Liver (tissue), 9 donors: ENCODE measurements around the gene GORASP2. TPM values are rescaled to one million over a fixed set of nuclear protein-coding genes. Genes with fewer than 3 reads are reported as not detected.

Experiments used
- DNase-seq: peaks from one replicate; pipeline ENCODE4 v3.0.0-alpha.2; 2017; ENCODE audit warnings: low spot score
- H3K27ac ChIP-seq, 2 donors: one replicate each; pipeline ENCODE4 v1.7.0; 2013; ENCODE audit warnings: inconsistent platforms in 2 of 2, low read length in 2 of 2, control low read depth in 1 of 2, low read depth in 1 of 2, mild to moderate bottlenecking in 1 of 2
- H3K27me3 ChIP-seq, 4 donors: one replicate each; pipeline versions ENCODE4 v1.6.1 to v1.7.0; 2013; ENCODE audit warnings: low read length in 3 of 4, inconsistent platforms in 1 of 4, mild to moderate bottlenecking in 1 of 4, moderate library complexity in 1 of 4; ENCODE audit not compliant: control insufficient read depth in 4 of 4, insufficient read depth in 4 of 4
- H3K36me3 ChIP-seq, 4 donors: one replicate each; pipeline versions ENCODE4 v1.6.1 to v1.7.0; 2013; ENCODE audit warnings: low read length in 3 of 4, mild to moderate bottlenecking in 3 of 4, low read depth in 1 of 4, moderate library complexity in 1 of 4; ENCODE audit not compliant: control insufficient read depth in 4 of 4, insufficient read depth in 3 of 4
- H3K4me1 ChIP-seq, 4 donors: one replicate each; pipeline versions ENCODE4 v1.6.1 to v1.7.0; 2013; ENCODE audit warnings: low read length in 3 of 4, mild to moderate bottlenecking in 3 of 4, moderate library complexity in 1 of 4; ENCODE audit not compliant: control insufficient read depth in 4 of 4, insufficient read depth in 4 of 4
- H3K4me3 ChIP-seq, 3 donors: one replicate each; pipeline versions ENCODE4 v1.6.1 to v1.7.0; 2013; ENCODE audit warnings: low read length in 3 of 3, control low read depth in 1 of 3, low read depth in 1 of 3, mild to moderate bottlenecking in 1 of 3
- H3K9ac ChIP-seq, 2 donors: one replicate each; pipeline ENCODE4 v1.7.0; 2013; ENCODE audit warnings: low read length in 2 of 2, mild to moderate bottlenecking in 2 of 2, moderate library complexity in 2 of 2, control low read depth in 1 of 2, low read depth in 1 of 2
- H3K9me3 ChIP-seq, 4 donors: one replicate each; pipeline versions ENCODE4 v1.6.1 to v1.7.0; 2013; ENCODE audit warnings: low read length in 3 of 4; ENCODE audit not compliant: control insufficient read depth in 4 of 4
- EGR1 ChIP-seq, 2 donors: IDR thresholded peaks; 2 replicates each; pipeline ENCODE4 v1.6.1; 2016 to 2018; ENCODE audit warnings: antibody characterized with exemption in 2 of 2, low read depth in 2 of 2
- FOXA1 ChIP-seq: IDR thresholded peaks from 2 replicates; pipeline ENCODE4 v1.6.1; 2016; ENCODE audit warnings: antibody characterized with exemption
- FOXA2 ChIP-seq: IDR thresholded peaks from 2 replicates; pipeline ENCODE4 v1.6.1; 2016; ENCODE audit warnings: antibody characterized with exemption
- GABPA ChIP-seq, 2 donors: IDR thresholded peaks in 1 of 2; conservative IDR thresholded peaks in 1 of 2; 2 replicates each; pipeline ENCODE4 v1.6.1; 2016; ENCODE audit warnings: antibody characterized with exemption in 2 of 2, mild to moderate bottlenecking in 1 of 2, moderate library complexity in 1 of 2
- HNF4A ChIP-seq, 2 donors: conservative IDR thresholded peaks; 2 replicates each; pipeline ENCODE4 v1.6.1; 2016; ENCODE audit warnings: antibody characterized with exemption in 2 of 2, mild to moderate bottlenecking in 2 of 2
- HNF4G ChIP-seq: IDR thresholded peaks from 2 replicates; pipeline ENCODE4 v1.6.1; 2016; ENCODE audit warnings: antibody characterized with exemption
- JUND ChIP-seq, 2 donors: IDR thresholded peaks; 2 replicates each; pipeline ENCODE4 v1.6.1; 2016; ENCODE audit warnings: antibody characterized with exemption in 2 of 2
- MAX ChIP-seq: IDR thresholded peaks from 2 replicates; pipeline ENCODE4 v1.6.1; 2016; ENCODE audit warnings: antibody characterized with exemption
- NR2F2 ChIP-seq: IDR thresholded peaks from 2 replicates; pipeline ENCODE4 v1.6.1; 2016; ENCODE audit warnings: antibody characterized with exemption
- RAD21 ChIP-seq, 2 donors: IDR thresholded peaks; 2 replicates each; pipeline ENCODE4 v1.6.1; 2016; ENCODE audit warnings: antibody characterized with exemption in 2 of 2, mild to moderate bottlenecking in 2 of 2
- RXRA ChIP-seq, 2 donors: IDR thresholded peaks; 2 replicates each; pipeline ENCODE4 v1.6.1; 2017 to 2018; ENCODE audit warnings: antibody characterized with exemption in 2 of 2, mild to moderate bottlenecking in 1 of 2
- SP1 ChIP-seq: IDR thresholded peaks from 2 replicates; pipeline ENCODE4 v1.6.1; 2018; ENCODE audit warnings: antibody characterized with exemption, mild to moderate bottlenecking
- YY1 ChIP-seq: IDR thresholded peaks from 2 replicates; pipeline ENCODE4 v1.6.1; 2016; ENCODE audit warnings: antibody characterized with exemption, mild to moderate bottlenecking
- WGBS: extraction: QIAGEN DNeasy Blood & Tissue Kit; methylation state at CpG from one replicate; pipeline ENCODE4 v1.1.7; 2013; 5-methylcytosine and 5-hydroxymethylcytosine counted together
- polyA plus RNA-seq, 2 donors: library from polyadenylated mRNA; stranded (reverse) in 1 of 2; unstranded in 1 of 2; fragments of 200-250 nt in 1 of 2; fragments of >200 nt in 1 of 2; fragmentation: Nextera tagmentation in 1 of 2; extraction: Ambion mirVana in 1 of 2; gene quantifications; one replicate each; pipeline versions ENCODE4 v1.2.1 to v1.2.3, GENCODE V29; 2013 to 2015
- total RNA-seq, 2 donors: library from RNA; depleted of rRNA; stranded (reverse); fragments of >200 nt; gene quantifications; one replicate each; pipeline ENCODE4 v1.2.3, GENCODE V29; 2014
- TF ChIP-seq, protein P1 (sequence below): fragments of 150-350 bp; IDR thresholded peaks from 2 replicates; pipeline ENCODE4 v1.5.1; 2017; ENCODE audit warnings: improper control_type of control experiment, low read depth, low read length; ENCODE audit not compliant: missing input control
- TF ChIP-seq, protein P2 (sequence below): IDR thresholded peaks from 2 replicates; pipeline ENCODE4 v1.6.1; 2016; ENCODE audit warnings: antibody characterized with exemption
- TF ChIP-seq, protein P3 (sequence below): IDR thresholded peaks from 2 replicates; pipeline ENCODE4 v1.6.1; 2016; ENCODE audit warnings: antibody characterized with exemption
- donor health status: healthy.
- donor health status: healthy.
- donor health status: healthy.
- donor health status: healthy.
- donor health status: healthy.

The GORASP2 gene
- total and polyA plus RNA-seq, 4 donors, result 12.5 to 40.1 (median 29.9) TPM

- no peak for TF ChIP-seq RAD21 (IDR thresholded peaks at IDR 0.05)
- no peak for TF ChIP-seq FOXA1
- TF ChIP-seq HNF4G, result no peak
- TF ChIP-seq, protein P1, sequence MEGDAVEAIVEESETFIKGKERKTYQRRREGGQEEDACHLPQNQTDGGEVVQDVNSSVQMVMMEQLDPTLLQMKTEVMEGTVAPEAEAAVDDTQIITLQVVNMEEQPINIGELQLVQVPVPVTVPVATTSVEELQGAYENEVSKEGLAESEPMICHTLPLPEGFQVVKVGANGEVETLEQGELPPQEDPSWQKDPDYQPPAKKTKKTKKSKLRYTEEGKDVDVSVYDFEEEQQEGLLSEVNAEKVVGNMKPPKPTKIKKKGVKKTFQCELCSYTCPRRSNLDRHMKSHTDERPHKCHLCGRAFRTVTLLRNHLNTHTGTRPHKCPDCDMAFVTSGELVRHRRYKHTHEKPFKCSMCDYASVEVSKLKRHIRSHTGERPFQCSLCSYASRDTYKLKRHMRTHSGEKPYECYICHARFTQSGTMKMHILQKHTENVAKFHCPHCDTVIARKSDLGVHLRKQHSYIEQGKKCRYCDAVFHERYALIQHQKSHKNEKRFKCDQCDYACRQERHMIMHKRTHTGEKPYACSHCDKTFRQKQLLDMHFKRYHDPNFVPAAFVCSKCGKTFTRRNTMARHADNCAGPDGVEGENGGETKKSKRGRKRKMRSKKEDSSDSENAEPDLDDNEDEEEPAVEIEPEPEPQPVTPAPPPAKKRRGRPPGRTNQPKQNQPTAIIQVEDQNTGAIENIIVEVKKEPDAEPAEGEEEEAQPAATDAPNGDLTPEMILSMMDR, result no peak
- peak; percentile 9 for TF ChIP-seq YY1
- TF ChIP-seq GABPA (IDR thresholded peaks at IDR 0.05 in 1 of 2, conservative IDR thresholded peaks at IDR 0.05 in 1 of 2), result no peak
- no peak for TF ChIP-seq SP1
- TF ChIP-seq, protein P2, sequence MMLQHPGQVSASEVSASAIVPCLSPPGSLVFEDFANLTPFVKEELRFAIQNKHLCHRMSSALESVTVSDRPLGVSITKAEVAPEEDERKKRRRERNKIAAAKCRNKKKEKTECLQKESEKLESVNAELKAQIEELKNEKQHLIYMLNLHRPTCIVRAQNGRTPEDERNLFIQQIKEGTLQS, result peak; percentile 19
- peak; percentile 32 to 76 for TF ChIP-seq JUND (IDR thresholded peaks at IDR 0.05)
- TF ChIP-seq RXRA (IDR thresholded peaks at IDR 0.05), result peak; percentile 62 to 71
- peak; percentile 46 for TF ChIP-seq HNF4A (conservative IDR thresholded peaks at IDR 0.05)
- no peak for TF ChIP-seq MAX
- TF ChIP-seq, protein P3, sequence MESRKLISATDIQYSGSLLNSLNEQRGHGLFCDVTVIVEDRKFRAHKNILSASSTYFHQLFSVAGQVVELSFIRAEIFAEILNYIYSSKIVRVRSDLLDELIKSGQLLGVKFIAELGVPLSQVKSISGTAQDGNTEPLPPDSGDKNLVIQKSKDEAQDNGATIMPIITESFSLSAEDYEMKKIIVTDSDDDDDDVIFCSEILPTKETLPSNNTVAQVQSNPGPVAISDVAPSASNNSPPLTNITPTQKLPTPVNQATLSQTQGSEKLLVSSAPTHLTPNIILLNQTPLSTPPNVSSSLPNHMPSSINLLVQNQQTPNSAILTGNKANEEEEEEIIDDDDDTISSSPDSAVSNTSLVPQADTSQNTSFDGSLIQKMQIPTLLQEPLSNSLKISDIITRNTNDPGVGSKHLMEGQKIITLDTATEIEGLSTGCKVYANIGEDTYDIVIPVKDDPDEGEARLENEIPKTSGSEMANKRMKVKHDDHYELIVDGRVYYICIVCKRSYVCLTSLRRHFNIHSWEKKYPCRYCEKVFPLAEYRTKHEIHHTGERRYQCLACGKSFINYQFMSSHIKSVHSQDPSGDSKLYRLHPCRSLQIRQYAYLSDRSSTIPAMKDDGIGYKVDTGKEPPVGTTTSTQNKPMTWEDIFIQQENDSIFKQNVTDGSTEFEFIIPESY, result peak; percentile 18
- no peak for TF ChIP-seq EGR1 (IDR thresholded peaks at IDR 0.05; ENCODE audit: low read depth in 2 of 2)
- DNase-seq, result no peak
Observed at GRCh38 chr2:170895023-170895757, 33.9 kb upstream of the GORASP2 start.

DNA sequence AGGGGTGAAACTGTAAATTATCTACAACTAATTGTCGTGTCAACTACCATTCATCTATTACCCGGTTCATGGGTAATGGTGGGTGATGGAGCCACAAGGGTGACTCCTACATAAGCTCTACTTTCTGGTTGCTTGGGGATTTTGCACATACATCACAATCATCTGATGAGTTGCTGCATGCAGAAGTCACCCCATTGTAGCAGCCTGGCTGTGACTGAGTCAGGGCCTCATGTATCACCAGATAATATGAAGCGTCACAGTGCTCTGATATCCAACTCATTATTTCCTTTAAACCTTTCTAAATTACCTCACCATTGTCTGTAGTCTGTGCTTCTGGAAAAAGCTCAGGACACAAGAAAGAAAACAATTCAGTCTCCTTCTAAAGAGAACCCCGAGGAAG, 32.4 kb upstream of the GORASP2 start:
- WGBS, result 87% methylated on average over 4 of the region's 4 CpGs

More at GRCh38 chr2:170895023-170895757, 33.9 kb upstream of the GORASP2 start:
- H3K9me3 ChIP-seq, result no peaks in the 10 kb centered on the region
- H3K36me3 ChIP-seq, result no peaks in the 10 kb centered on the region
- no peak overlapping the region for H3K9ac ChIP-seq
- 47% methylated on average over 3 of the region's 3 CpGs for WGBS
- peak overlapping the region in 1 of 2 donors; percentile 64 for H3K27ac ChIP-seq
- H3K4me3 ChIP-seq, result no peak overlapping the region
- H3K27me3 ChIP-seq, result no peaks in the 10 kb centered on the region
- peaks cover 0 to 10% (median 7%) of the 10 kb centered on the region in 4 donors for H3K4me1 ChIP-seq

More for the DNA sequence above, 32.4 kb upstream of the GORASP2 start:
- H3K4me3 ChIP-seq, result no peak overlapping the region
- peaks cover 0 to 10% (median 7%) of the 10 kb centered on the region in 4 donors for H3K4me1 ChIP-seq
- no peaks in the 10 kb centered on the region for H3K27me3 ChIP-seq
- H3K27ac ChIP-seq, result no peak overlapping the region
- TF ChIP-seq JUND (IDR thresholded peaks at IDR 0.05) (no peak), EGR1 (IDR thresholded peaks at IDR 0.05; ENCODE audit: low read depth in 2 of 2) (no peak), HNF4G (no peak), RAD21 (IDR thresholded peaks at IDR 0.05) (no peak), FOXA2 (no peak), NR2F2 (no peak), SP1 (no peak)
- TF ChIP-seq, protein P1, result no peak
- TF ChIP-seq, protein P3, result no peak
- no peak for DNase-seq
- no peaks in the 10 kb centered on the region for H3K36me3 ChIP-seq
- H3K9me3 ChIP-seq, result no peaks in the 10 kb centered on the region
- no peak overlapping the region for H3K9ac ChIP-seq
